IPS-18a (cell line): ENCODE measurements around the gene METTL26.

Source experiments
- H3K27ac ChIP-seq: one replicate; pipeline ENCODE4 v1.5.1; 2013; ENCODE audit warnings: low read length
- H3K27me3 ChIP-seq: one replicate; pipeline ENCODE4 v1.6.1; 2013; ENCODE audit warnings: mild to moderate bottlenecking, low read length; ENCODE audit not compliant: control insufficient read depth, insufficient read depth
- H3K36me3 ChIP-seq: one replicate; pipeline ENCODE4 v1.6.1; 2013; ENCODE audit warnings: low read depth, low read length; ENCODE audit not compliant: control insufficient read depth
- H3K4me1 ChIP-seq: one replicate; pipeline ENCODE4 v1.6.1; 2013; ENCODE audit warnings: low read depth, low read length; ENCODE audit not compliant: control insufficient read depth
- H3K4me3 ChIP-seq: one replicate; pipeline ENCODE4 v1.5.1; 2013; ENCODE audit warnings: low read length
- H3K9ac ChIP-seq: one replicate; pipeline ENCODE4 v1.6.1; 2013; ENCODE audit warnings: mild to moderate bottlenecking, low read length, moderate library complexity
- H3K9me3 ChIP-seq: one replicate; pipeline ENCODE4 v1.6.1; 2013; ENCODE audit warnings: low read depth, low read length; ENCODE audit not compliant: control insufficient read depth

METTL26 gene

GRCh38 chr16:640614-641013 is 4.5 kb upstream of the METTL26 start:
- H3K9me3 ChIP-seq: no peaks in the 10 kb centered on the region

GRCh38 chr16:638836-639235 is 2.7 kb upstream of the METTL26 start:
- Histone ChIP-seq H3K9me3 (no peaks in the 10 kb centered on the region), H3K4me3 (no peak overlapping the region), H3K9ac (no peak overlapping the region), H3K36me3 (no peaks in the 10 kb centered on the region), H3K4me1 (peaks cover 9% of the 10 kb centered on the region), H3K27me3 (peaks cover 10% of the 10 kb centered on the region), H3K27ac (no peak overlapping the region)

More at GRCh38 chr16:640614-641013, 4.5 kb upstream of the METTL26 start:
- Histone ChIP-seq H3K4me3 (no peak overlapping the region), H3K27me3 (peaks cover 10% of the 10 kb centered on the region), H3K9ac (no peak overlapping the region), H3K27ac (no peak overlapping the region), H3K36me3 (no peaks in the 10 kb centered on the region), H3K4me1 (peaks cover 9% of the 10 kb centered on the region)

GRCh38 chr16:638034-638543 is 2.0 kb upstream of the METTL26 start:
- Histone ChIP-seq H3K27me3 (peaks cover 9% of the 10 kb centered on the region), H3K36me3 (no peaks in the 10 kb centered on the region), H3K9me3 (no peaks in the 10 kb centered on the region), H3K4me1 (peaks cover 9% of the 10 kb centered on the region), H3K9ac (no peak overlapping the region), H3K27ac (no peak overlapping the region), H3K4me3 (no peak overlapping the region)

GRCh38 chr16:637081-638018 is 1.2 kb upstream of the METTL26 start:
- Histone ChIP-seq H3K27me3 (peaks cover 1% of the 10 kb centered on the region), H3K27ac (no peak overlapping the region), H3K4me1 (peaks cover 9% of the 10 kb centered on the region), H3K9ac (peak overlapping the region; percentile 58), H3K36me3 (no peaks in the 10 kb centered on the region), H3K9me3 (no peaks in the 10 kb centered on the region), H3K4me3 (peak overlapping the region; percentile 95)

- Histone ChIP-seq H3K27ac (no peak overlapping the region), H3K36me3 (no peaks in the 10 kb centered on the region), H3K4me3 (peak overlapping the region; percentile 95), H3K27me3 (no peaks in the 10 kb centered on the region), H3K9ac (peak overlapping the region; percentile 69), H3K9me3 (no peaks in the 10 kb centered on the region), H3K4me1 (peaks cover 6% of the 10 kb centered on the region)
Observed at GRCh38 chr16:635573-636205, 416 bp downstream of the METTL26 start.

GRCh38 chr16:634996-635395 is 1.1 kb downstream of the METTL26 start:
- Histone ChIP-seq H3K27ac (no peak overlapping the region), H3K9ac (no peak overlapping the region), H3K4me1 (peaks cover 12% of the 10 kb centered on the region), H3K27me3 (no peaks in the 10 kb centered on the region), H3K36me3 (no peaks in the 10 kb centered on the region), H3K9me3 (no peaks in the 10 kb centered on the region), H3K4me3 (peak overlapping the region; percentile 95)

GRCh38 chr16:634051-634670 is 1.9 kb downstream of the METTL26 start:
- Histone ChIP-seq H3K36me3 (no peaks in the 10 kb centered on the region), H3K4me3 (no peak overlapping the region), H3K9ac (no peak overlapping the region)

GRCh38 chr16:633336-634050 is 2.6 kb downstream of the METTL26 start:
- Histone ChIP-seq H3K9ac (no peak overlapping the region), H3K27me3 (no peaks in the 10 kb centered on the region), H3K4me3 (no peak overlapping the region), H3K27ac (no peak overlapping the region), H3K9me3 (no peaks in the 10 kb centered on the region), H3K4me1 (peaks cover 18% of the 10 kb centered on the region), H3K36me3 (no peaks in the 10 kb centered on the region)

More at GRCh38 chr16:634051-634670, 1.9 kb downstream of the METTL26 start:
- Histone ChIP-seq H3K9me3 (no peaks in the 10 kb centered on the region), H3K27me3 (no peaks in the 10 kb centered on the region), H3K4me1 (peaks cover 18% of the 10 kb centered on the region), H3K27ac (no peak overlapping the region)

GRCh38 chr16:632486-633335 is 3.4 kb downstream of the METTL26 start:
- H3K4me3 ChIP-seq: no peak overlapping the region
- H3K9me3 ChIP-seq: no peaks in the 10 kb centered on the region
- no peak overlapping the region for H3K27ac ChIP-seq
- no peaks in the 10 kb centered on the region for H3K27me3 ChIP-seq
- peaks cover 12% of the 10 kb centered on the region for H3K4me1 ChIP-seq
- no peak overlapping the region for H3K9ac ChIP-seq
- H3K36me3 ChIP-seq: no peaks in the 10 kb centered on the region

- H3K4me1 ChIP-seq: peaks cover 11% of the 10 kb centered on the region
- H3K27ac ChIP-seq: no peak overlapping the region
- H3K27me3 ChIP-seq: no peaks in the 10 kb centered on the region
- no peak overlapping the region for H3K9ac ChIP-seq
- no peaks in the 10 kb centered on the region for H3K9me3 ChIP-seq
- H3K36me3 ChIP-seq: no peaks in the 10 kb centered on the region
- no peak overlapping the region for H3K4me3 ChIP-seq
Observed at GRCh38 chr16:631808-632358, 4.2 kb downstream of the METTL26 start.
